NCI-H187 treated with DMSO at 0.1 percent for 48 hours (cell line): ENCODE data around the gene SLC2A9.

Experiments
- DNase-seq: peaks from one replicate; lab custom pipeline; 2025; lab: John Stamatoyannopoulos, UW

The SLC2A9 gene

DNA sequence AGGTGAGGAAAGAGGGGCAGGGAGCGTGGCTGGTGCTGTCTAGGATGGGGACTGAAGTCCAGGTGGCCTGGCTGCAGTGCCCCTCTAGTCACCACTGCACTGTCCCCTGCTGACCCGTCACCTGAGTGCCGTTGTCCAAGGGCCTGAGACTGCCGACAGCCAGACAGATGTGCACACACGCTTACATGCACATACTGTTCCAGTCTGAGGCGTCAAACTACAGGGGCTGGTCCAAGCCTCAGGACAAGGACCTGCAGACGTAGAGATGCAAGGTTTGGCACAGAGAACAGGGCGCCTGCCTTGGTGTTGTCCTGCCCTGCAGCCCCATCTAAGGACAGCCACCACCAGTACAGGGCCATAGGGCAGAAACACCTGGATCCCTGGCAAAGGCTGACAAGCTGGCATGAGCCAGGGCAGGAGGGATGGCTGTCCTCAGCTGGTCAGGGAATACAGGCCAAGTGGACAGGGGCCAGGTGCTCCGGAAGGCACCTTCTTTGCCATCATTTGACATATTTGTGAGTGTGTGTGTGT is 1.7 kb downstream of the SLC2A9 start:
- no peak for DNase-seq

DNA sequence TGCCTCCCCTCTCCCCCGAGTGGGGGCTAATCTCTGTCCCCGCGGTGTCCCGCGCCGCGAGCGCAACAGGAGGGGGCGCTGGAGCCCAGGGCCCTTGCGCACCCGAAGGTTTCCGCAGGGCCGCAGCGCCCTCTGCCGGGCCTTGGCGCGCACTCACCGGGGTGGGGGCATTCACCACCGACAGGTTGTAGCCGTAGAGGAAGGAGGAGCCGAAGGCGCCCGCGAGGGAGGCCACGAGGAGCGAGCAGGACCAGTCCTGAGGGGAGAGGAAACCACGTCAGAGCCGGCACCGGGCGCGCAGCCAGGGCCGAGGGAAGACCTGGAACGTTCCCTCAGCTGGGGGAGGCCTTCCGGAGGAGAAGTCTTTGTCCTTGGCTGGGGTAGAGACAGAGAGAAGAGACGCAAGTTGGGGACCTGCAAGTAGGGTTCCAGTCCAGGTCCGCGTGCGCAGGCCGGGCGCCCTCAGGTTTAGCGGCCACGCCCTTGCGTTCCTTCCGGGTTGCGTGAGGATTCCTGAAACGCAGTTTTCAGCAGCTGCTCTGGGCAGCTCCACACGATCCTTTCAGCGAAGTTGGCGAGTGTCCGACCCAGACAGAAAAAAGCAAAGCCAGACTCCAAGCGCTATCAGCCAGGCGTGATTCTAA is 2.4 kb downstream of the SLC2A9 start:
- peak; percentile 54 for DNase-seq

DNA sequence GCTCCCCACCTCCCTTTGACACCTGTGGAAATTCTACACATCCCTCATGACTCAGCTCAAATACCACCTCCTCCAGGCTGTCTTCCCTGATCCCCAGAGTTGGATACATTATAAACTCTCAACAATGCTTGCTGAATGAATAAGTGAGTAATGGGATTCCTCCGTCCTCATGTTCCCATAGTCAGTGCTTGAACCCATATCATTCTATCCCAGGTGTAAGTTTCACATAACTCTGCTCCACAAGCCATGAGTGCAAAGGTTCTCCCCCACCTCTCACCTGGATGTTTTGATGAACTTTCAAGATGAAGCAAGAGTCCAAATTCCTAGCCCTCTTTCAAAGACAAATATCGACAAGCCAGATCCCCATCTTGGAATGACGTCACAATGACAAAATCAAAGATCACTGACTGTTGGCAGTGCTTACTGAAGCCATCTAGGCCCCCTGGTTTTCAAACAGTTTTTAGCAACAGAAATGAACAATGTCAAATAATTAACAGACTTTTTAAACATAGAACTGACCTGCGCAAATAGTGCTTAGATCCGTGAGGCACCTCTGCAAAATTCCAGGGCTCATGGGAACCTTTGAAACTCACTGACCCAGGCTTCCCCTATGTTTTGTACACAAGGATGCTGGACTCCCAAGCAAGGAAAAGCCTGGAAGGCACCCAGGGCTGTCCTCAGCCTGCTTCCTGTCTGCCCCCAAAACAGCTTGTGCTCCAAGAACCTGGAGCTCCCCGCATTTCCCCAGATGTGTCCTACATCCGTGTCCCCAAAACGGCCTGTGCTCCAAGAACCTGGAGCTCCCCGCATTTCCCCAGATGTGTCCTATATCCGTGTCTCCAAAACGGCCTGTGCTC is 4.0 kb downstream of the SLC2A9 start:
- no peak for DNase-seq

DNA sequence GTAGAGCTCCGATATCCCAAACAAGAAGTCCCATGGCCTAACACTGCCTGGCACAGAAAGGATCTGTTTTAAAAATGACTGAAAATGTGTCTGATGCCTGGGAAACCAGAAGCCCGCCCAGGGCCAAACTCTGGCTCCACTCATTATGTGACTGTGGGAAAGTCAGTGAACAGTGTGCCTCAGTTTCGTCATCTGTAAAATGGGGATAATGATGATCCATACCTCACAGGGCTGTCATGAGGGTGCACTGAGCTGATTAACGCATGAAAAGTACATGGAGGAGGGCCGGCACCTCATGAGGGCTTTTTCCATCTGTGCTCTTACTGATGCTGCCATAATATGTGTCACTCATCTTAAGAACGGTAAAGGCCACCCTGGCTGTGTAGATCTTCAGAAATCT is 5.1 kb downstream of the SLC2A9 start:
- no peak for DNase-seq

DNA sequence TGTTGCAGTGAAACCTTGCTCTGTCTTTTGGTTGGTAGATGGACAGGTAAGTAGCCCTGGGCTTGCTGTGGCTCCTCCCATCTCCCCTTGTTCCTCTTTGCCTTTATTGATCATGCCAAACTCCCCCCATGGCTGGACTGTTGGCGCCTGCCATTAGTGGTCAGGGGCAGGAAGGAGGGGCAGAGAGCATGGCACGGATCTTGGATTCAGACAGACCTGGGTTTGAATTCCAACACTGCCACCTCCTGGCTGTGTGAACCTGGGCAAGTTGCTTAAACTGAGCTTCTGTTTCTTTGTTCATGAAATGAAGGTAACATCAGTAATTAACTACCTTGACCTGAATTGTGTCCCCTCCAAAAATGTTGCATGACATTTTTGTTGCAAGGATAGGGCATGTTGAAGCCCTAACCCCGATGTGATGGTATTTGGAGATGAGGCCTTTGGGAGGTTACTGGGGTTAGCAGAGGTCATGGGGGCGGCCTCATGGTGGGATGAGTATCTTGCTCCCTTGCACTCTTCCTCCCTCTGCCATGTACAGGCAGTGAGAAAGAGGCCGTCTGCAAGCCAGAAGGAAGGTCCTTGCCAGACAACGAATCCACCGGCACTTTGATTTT is 6.0 kb downstream of the SLC2A9 start:
- DNase-seq, result no peak

DNA sequence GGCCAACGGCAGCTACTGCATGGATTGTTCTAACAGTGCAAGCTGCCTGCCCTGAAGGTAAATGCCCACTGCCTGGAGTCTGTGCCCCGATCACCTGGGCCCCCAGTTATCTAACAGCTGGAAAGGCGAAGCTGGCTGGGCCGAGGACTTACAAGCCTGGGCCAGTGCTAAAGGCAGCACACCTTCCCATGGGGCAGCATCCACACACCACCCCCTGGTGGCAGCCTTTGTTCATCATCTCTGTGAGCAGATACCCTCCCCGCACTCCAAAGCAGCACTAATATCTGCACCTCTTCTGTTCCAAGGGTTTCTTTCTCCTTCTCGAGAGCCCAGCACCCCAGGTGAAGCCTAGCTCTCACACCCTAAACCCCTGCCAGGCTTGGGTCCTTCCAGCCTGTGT is 7.6 kb downstream of the SLC2A9 start:
- DNase-seq, result no peak

DNA sequence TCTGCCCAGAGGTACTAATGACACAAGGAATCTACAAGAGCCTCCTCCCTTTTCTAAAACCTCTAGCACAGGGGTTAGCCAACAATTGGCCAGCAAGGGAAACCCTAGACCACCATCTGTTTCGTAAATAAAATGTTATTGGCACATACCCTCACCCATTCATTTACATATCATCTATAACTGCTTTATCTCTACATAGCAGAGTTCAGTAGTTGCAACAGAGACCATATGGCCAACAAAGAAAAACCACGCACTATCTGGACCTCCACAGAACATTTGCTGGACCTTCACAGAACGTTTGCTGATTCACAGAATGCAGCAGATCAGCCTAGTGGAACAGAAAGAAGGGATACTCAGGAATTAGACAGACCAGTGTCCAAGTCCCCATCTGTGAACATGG is 9.4 kb downstream of the SLC2A9 start:
- DNase-seq, result no peak

DNA sequence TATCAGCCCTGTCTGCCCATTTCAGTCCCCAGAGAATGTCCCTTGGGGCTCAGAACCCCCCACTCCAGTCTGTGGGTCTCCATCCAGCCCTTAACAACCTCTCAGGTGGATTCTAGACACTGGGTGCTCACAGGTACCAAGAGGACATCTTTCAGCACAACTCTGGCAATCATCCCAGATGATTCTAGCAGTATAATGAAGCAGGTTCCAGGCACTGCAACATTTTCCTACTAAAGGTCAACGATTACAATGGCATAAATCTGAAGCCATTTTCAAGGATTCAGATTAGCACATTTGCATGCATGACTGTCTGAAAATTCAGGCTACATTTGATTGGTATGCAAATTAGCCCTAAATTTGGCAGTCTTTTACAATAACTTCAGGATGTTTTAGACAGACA is 10.0 kb downstream of the SLC2A9 start:
- no peak for DNase-seq

DNA sequence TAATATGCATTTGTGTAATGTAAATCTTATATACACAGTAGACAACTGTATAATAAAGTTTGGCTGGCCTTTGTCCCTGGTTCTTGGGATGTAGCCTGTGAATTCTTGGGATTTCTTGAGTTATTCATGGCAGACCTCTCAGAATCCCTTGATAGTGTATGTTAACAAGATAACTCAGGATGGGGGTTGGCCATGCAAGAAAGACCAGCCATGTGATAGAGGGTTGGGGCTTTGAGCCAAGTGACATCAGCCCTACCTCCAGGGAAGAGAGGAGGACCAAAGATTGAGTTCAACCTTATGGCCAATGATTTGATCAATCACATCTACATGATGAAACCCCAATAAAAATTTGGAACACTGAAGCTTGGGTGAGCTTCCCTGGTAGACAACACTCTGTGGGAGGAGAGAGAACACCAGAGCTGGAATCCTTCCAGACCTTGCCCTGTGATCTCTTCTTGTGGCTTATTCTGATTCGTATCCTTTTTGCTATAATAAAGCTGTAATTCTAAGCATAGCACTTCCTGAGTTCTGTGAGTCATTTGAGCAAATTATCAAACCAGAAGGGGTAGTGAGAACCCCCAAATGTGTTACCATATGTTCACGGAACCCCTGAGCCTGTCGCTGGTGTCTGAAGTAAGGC is 11.3 kb downstream of the SLC2A9 start:
- DNase-seq, result no peak

DNA sequence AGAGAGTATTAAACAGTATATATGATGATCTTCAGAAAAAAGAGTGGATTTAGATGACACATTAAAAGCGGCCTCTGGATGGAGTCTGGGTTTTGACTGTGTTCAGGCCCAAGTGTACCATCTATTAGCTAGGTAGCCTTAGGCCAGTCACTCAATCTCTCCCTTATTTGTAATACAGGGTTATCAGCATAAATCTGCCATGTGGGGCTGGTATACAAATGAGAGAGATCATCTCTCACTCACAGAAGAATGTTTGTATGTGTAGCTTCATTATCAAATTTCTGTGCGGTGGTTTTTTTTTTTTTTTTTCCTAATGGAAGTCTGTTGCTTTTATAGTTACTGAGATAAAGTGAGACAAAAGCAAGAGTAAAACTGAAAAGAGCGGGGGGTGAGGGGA is 12.7 kb downstream of the SLC2A9 start:
- no peak for DNase-seq

DNA sequence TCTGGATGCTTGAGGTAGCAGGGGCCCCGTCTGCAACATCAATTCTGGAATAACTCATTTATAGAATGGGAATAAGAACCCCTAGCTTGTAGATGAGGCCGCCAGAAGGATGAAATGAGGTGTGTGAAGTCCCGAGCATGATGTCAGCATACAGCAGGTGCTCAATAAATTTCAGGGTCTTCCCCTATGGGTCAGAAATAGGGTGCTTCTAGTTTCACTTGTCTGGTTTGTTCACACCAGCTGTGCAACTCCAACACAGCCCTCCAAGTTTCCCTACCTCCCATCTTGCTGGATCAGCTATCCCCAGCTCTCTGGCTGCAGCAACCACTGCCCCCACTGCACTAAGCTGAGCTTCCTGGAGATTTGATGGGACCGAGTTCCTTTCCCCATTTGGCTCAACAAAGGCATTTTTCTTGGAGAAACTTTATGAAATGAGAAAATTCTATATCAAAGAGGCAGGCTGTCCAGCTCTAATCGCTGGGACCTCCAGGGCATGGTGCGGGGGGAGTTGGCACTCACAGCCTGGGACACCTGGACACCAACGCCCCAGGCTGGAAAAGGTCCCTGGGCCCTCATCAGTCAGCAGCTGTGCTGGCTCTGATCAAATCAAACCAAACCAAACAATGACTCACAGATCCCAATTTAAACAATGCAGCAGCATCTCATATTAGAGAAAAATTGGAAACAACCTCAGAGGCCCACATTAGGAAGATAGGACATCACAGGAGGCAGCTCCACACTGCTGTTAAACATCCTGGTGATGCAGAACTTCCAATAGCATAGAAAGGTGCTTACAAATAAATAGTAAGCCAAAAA is 13.3 kb downstream of the SLC2A9 start:
- DNase-seq, result no peak

DNA sequence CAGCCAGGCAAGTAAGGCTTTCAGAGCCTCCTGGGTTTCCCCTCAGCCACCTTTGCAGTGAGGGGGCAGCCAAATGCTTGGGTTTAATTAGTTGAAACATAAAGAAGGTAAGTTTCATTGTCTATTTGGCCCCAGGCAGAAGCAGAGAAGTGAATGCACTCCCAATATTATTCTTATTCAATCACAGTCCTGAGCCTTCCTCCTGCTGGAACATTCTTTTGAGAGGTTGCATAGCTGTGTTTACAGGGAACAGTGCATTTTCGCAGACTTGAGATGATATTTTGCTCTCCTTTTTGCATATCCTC is 13.9 kb downstream of the SLC2A9 start:
- DNase-seq, result no peak

DNA sequence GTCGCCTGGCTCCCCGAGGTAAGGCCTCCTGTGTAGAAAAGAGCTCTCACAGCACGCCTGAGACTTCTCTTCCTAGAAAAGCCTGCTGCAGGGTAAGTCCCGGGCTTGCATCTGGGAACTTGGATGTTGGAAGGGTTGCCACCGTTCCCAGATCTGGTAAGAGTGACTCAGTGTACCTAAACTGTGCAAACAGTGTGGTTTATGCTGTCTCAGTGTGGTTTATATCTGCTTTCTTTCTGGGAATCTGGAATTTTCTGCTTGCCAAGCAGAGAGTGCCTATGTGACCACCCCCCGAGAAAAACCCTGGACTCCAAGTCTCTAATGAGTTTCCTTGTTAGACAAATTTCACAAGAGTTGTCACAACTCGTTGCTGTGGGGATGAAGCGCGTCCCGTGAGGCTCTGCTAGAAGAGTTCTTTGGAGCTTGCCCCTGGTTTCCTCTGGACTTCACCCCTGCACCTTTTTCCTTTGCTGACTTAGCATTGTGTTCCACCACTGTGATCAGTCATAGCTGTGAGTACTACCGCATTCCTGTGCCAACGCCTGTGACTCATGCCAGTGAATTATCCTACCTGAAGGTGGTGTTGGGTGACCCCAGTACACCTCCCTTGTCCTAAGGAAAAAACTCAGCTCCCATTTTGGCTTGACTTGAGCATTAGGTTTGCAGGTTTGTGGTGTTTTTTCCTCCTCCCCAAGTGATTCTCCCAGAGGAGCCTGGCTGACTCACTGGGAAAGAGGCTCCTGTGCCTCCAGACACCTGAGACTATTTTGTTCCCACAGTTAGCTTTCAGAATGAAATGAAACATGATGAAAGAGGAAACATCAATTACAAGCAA is 14.5 kb downstream of the SLC2A9 start:
- no peak for DNase-seq

DNA sequence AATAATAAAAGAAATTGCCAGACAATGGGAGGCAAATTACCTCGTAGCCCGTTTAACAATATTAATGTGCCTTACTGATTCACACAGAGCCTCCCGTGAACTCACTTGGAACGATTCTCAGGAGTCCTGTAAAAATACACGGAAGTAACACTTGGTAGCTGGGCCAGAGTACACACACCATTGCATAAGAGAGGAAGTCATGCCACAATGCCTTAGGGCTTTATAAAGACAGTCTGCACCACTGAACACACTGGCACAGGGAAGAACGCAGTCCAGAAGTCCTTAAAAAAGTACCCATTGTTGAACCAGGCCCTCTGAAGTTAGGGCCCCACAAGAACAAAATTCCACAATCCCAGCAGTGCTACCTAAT is 15.1 kb downstream of the SLC2A9 start:
- DNase-seq, result no peak

DNA sequence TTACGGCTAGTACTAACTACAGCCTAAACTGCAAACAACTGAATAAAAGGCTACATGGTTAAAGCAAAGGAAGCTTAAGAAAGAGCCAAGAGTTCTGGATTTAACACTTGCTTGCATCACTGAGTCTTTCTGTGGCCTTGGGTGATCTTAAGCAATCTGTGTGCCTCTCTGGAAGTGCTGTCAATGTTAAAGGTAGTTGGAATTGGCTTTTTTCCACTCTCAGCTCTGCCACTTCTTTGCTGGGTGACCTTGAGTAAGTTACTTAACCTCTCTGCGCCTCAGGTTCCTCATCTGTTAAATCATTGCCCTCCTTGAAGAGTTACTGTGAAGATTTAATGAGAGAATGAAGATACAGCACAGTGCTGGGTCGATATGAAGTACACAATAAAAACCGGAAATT is 15.7 kb downstream of the SLC2A9 start:
- no peak for DNase-seq

DNA sequence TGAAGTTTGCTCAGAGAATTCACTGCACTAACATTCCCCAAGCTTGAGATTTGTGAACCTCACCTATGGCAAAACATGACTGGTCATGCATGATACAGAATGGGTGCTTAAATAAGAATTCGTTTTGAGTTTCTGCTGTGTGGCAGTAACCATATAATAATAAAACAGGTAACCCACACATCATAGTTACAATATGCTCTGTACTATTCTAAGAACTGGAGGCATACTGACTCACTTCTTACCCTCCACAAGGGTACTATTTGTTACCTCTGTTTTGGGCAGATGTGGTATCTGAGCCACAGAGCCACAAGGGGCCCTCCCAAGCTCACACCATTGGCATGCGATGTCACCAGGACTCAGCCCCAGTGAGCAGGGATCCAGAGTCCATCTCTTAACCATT is 17.6 kb downstream of the SLC2A9 start:
- DNase-seq, result no peak

DNA sequence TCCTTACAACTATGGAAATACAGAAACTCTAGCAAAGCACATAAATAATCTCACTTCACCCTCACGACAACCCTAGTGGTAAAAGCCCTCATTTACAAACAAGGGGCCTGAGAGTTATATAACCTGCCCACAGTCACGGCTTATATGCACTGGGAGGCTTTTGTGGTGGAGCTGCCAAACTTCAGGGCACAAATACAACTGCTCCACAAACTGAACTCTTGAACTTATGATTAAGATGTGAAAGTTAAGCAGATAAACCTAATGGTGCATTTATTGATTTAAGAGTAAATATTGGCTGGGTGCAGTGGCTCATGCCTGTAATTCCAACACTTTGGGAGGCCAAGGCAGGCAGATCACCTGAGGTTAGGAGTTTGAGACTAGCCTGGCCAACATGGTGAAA is 19.0 kb downstream of the SLC2A9 start:
- DNase-seq, result no peak

DNA sequence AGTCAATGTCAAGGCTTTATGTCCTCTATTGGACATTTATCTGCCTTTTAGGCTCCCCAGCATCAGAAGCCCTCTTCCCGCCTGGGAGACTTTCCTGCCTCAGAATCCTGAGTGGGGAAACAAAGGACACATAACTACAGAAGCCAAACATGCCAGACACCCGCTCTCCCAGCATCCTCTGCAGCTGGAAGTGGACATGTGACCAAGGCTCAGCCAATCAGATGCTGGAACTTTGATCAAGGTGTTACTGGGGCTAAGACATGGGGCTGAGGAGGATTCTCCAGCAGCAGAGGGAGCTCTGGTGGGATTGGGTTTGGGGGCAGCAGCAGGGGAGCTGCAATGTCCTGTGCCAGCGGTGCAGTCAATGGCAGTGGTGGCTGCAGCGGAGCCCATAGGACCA is 19.5 kb downstream of the SLC2A9 start:
- DNase-seq, result no peak

DNA sequence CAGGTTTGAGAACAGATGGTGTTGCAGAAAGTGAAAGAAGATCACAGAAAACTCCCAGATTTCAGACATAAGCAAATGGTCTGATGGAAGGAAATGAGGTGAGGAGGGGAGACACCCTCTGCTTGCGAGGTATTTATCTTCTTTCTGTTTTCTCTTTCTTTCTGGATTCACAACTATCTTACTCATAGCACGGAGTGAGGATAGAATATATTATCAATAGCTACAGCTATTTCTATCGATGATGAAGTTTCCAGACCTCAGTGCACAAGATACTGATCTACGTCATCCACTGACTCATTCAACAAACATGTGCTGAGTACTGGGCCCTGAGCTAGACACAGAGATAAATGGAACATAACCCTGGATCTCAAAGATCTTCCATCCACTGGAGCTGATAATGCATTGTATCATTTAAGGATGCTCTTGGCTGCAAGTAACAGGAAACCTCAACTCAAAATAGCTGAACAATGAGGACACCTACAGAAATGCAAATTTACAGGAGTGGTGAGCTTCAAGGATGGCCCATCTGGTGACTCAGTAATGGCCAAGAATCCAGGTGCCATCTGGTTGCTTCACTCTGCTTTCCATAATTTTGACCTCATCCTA is 21.2 kb downstream of the SLC2A9 start:
- no peak for DNase-seq

DNA sequence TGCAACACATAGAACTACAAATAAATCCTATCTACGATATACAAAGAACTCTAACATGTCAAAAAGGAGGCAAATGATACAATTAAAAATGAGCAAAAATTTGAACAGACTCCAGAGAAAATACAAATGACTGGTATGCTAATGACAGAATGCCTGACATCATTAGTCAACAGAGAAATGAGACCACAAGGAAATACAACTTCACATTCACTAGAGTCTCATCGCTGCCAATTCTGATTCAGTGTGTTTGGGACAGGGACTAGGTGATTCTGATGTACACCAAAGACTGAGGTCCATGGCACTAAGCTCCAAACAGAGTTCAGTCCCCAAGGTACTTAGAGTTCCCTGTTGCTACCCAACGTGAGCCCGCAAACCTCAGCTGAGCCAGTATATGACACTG is 23.4 kb downstream of the SLC2A9 start:
- DNase-seq, result no peak
